GM23338 (cell line): ENCODE results near the gene HDAC1. TPM values are rescaled to one million over a fixed set of nuclear protein-coding genes. Genes with fewer than 3 reads are reported as not detected.

Source experiments
- ATAC-seq: fragments of 200-7000 bp; cut with Tn5 transposase; 3 replicates; pipeline ENCODE4 v1.9.1; 2020
- DNase-seq: peaks from one replicate; pipeline ENCODE4 v3.0.0-alpha.2; 2015; ENCODE audit warnings: low spot score
- H2AFZ ChIP-seq: fragments of 200-600 bp; sonication (generic); 2 replicates; pipeline ENCODE4 v1.8.0; 2016; ENCODE audit warnings: antibody characterized with exemption, mild to moderate bottlenecking, moderate library complexity
- H3F3A ChIP-seq: fragments of 200-600 bp; sonication (generic); replicated peaks from 2 replicates; pipeline ENCODE4 v1.8.0; 2017; ENCODE audit warnings: antibody characterized with exemption, mixed run types, low read depth
- H3K27ac ChIP-seq: fragments of 200-600 bp; sonication (generic); 2 replicates; pipeline ENCODE4 v1.6.1; 2016; ENCODE audit warnings: low read depth
- H3K27me3 ChIP-seq: fragments of 200-600 bp; sonication (generic); 2 replicates; pipeline ENCODE4 v1.8.0; 2016; ENCODE audit warnings: mild to moderate bottlenecking, mixed run types, moderate library complexity; ENCODE audit not compliant: insufficient read depth
- H3K36me3 ChIP-seq: fragments of 200-600 bp; sonication (generic); 2 replicates; pipeline ENCODE4 v1.8.0; 2016; ENCODE audit warnings: mild to moderate bottlenecking; ENCODE audit not compliant: insufficient read depth
- H3K4me1 ChIP-seq: fragments of 200-600 bp; sonication (generic); 2 replicates; pipeline ENCODE4 v1.8.0; 2016; ENCODE audit warnings: mild to moderate bottlenecking, moderate library complexity; ENCODE audit not compliant: insufficient read depth
- H3K4me2 ChIP-seq: fragments of 200-600 bp; sonication (generic); 2 replicates; pipeline ENCODE4 v1.7.1; 2017; ENCODE audit warnings: mixed run types
- H3K4me3 ChIP-seq: fragments of 200-600 bp; sonication (generic); 2 replicates; pipeline ENCODE4 v1.6.1; 2016; ENCODE audit warnings: mixed run types
- H3K79me2 ChIP-seq: fragments of 200-600 bp; sonication (generic); replicated peaks from 2 replicates; pipeline ENCODE4 v1.8.0; 2017; ENCODE audit warnings: mild to moderate bottlenecking; ENCODE audit not compliant: insufficient read depth
- H3K9me2 ChIP-seq: fragments of 200-600 bp; sonication (generic); 2 replicates; pipeline ENCODE4 v1.8.0; 2017; ENCODE audit not compliant: insufficient read depth
- H4K20me1 ChIP-seq: fragments of 200-600 bp; sonication (generic); replicated peaks from 2 replicates; pipeline ENCODE4 v1.8.0; 2017; ENCODE audit warnings: mild to moderate bottlenecking; ENCODE audit not compliant: insufficient read depth
- H3K27ac Mint-ChIP-seq: 2 replicates; pipeline ENCODE4 v1.8.0; 2020; ENCODE audit warnings: inconsistent platforms, mild to moderate bottlenecking, moderate library complexity, mixed read lengths
- H3K27me3 Mint-ChIP-seq: 3 replicates; pipeline ENCODE4 v1.8.0; 2022; ENCODE audit warnings: low read depth, mild to moderate bottlenecking, moderate library complexity, mixed read lengths, inconsistent platforms; ENCODE audit not compliant: insufficient read depth, poor library complexity
- H3K36me3 Mint-ChIP-seq: 3 replicates; pipeline ENCODE4 v1.8.0; 2021; ENCODE audit warnings: low read depth, mild to moderate bottlenecking, inconsistent platforms, moderate library complexity, mixed read lengths
- H3K4me1 Mint-ChIP-seq: 3 replicates; pipeline ENCODE4 v1.8.0; 2020; ENCODE audit warnings: mild to moderate bottlenecking, inconsistent platforms, mixed read lengths
- H3K4me3 Mint-ChIP-seq: 3 replicates; pipeline ENCODE4 v1.8.0; 2021; ENCODE audit warnings: moderate library complexity, mild to moderate bottlenecking, inconsistent platforms, mixed read lengths
- H3K9me3 Mint-ChIP-seq: 3 replicates; pipeline ENCODE4 v1.8.0; 2020; ENCODE audit warnings: moderate library complexity, mild to moderate bottlenecking, inconsistent platforms, mixed read lengths
- CREB1 ChIP-seq: fragments of 250-450 bp; sonication (Bioruptor Pico); IDR thresholded peaks from 2 replicates; pipeline ENCODE4 v1.5.0; 2020; ENCODE audit warnings: low read depth, mild to moderate bottlenecking, moderate library complexity
- EZH2 ChIP-seq: fragments of 200-600 bp; sonication (generic); IDR thresholded peaks from one replicate; pipeline ENCODE4 v1.8.0; 2017; ENCODE audit warnings: antibody characterized with exemption, mild to moderate bottlenecking, low read depth; ENCODE audit not compliant: unreplicated experiment
- EZH2phosphoT487 ChIP-seq: fragments of 200-600 bp; sonication (generic); IDR thresholded peaks from one replicate; pipeline ENCODE4 v1.8.1; 2018; ENCODE audit warnings: antibody characterized with exemption; ENCODE audit not compliant: unreplicated experiment
- JUNB ChIP-seq: IDR thresholded peaks from one replicate; pipeline ENCODE4 v1.6.1; 2016; ENCODE audit warnings: antibody characterized with exemption; ENCODE audit not compliant: unreplicated experiment
- NANOG ChIP-seq: IDR thresholded peaks from 2 replicates; pipeline ENCODE4 v1.6.1; 2016; ENCODE audit warnings: antibody characterized with exemption, borderline replicate concordance
- POLR2AphosphoS5 ChIP-seq: IDR thresholded peaks from 2 replicates; pipeline ENCODE4 v1.6.1; 2016; ENCODE audit warnings: antibody characterized with exemption, low read depth
- REST ChIP-seq: IDR thresholded peaks from one replicate; pipeline ENCODE4 v1.6.1; 2018; ENCODE audit warnings: antibody characterized with exemption; ENCODE audit not compliant: unreplicated experiment
- STAT1 ChIP-seq: IDR thresholded peaks from one replicate; pipeline ENCODE4 v1.6.1; 2016; ENCODE audit warnings: antibody characterized with exemption; ENCODE audit not compliant: unreplicated experiment
- ZNF114 ChIP-seq: fragments of 250-450 bp; sonication (Bioruptor Pico); IDR thresholded peaks from 2 replicates; pipeline ENCODE4 v1.5.0; 2020; ENCODE audit warnings: mild to moderate bottlenecking, moderate library complexity
- ZNF331 ChIP-seq: fragments of 250-450 bp; sonication (Bioruptor Pico); IDR thresholded peaks from 2 replicates; pipeline ENCODE4 v1.5.0; 2020; ENCODE audit warnings: low read depth, mild to moderate bottlenecking, moderate library complexity
- polyA plus RNA-seq: library from polyadenylated mRNA; unstranded; fragments of >200 nt; fragmentation: Nextera tagmentation; extraction: Ambion mirVana; gene quantifications from 2 replicates; pipeline ENCODE4 v1.2.1, GENCODE V29; 2016
- total RNA-seq: library from RNA; depleted of rRNA; stranded (reverse); fragments of >200 nt; shearing (Covaris generic); gene quantifications from 2 replicates; pipeline ENCODE4 v1.2.3, GENCODE V29; 2014
- TF ChIP-seq, protein P1 (sequence below): IDR thresholded peaks from 2 replicates; pipeline ENCODE4 v1.6.1; 2016; ENCODE audit warnings: antibody characterized with exemption
- TF ChIP-seq, protein P2 (sequence below): fragments of 250-450 bp; sonication (Bioruptor Pico); IDR thresholded peaks from 2 replicates; pipeline ENCODE4 v1.5.0; 2020; ENCODE audit warnings: mild to moderate bottlenecking, moderate library complexity
- TF ChIP-seq, protein P3 (sequence below), 2 experiments: fragments of 200-600 bp in 1 of 2; sonication (generic) in 1 of 2; conservative IDR thresholded peaks; 2 replicates each; pipeline versions ENCODE4 v1.5.1 to v1.6.1; 2016 to 2017; ENCODE audit warnings: antibody characterized with exemption in 2 of 2, low read depth in 2 of 2, mild to moderate bottlenecking in 2 of 2, moderate library complexity in 1 of 2

The HDAC1 gene
- total and polyA plus RNA-seq, 2 experiments from 2014 or later = 82.6 to 104 TPM

DNA sequence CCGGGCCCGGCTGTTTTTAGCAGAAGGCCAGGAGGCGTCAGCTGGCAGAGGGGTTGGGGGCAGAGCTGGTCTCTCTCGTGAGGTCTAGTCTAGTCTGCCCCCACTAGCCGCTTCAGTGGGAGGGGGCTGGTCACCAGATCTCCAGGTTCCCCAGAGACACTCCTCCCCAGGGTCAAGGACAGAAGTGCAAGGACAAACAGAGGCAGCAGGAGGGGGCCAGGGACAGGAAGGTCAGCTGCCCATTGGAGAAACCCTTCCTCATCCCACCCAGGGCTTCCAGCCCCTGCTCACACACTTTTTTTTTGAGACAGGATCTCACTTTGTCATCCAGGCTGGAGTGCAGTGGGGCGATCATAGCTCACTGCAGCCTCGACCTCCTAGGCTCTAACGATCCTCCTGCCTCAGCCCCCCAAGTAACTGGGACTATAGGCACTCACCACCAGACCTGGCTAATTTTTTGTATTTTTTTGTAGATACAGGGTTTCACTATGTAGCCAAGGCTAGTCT is 60.4 kb downstream of the HDAC1 start:
- no peak overlapping the region for H3K27ac Mint-ChIP-seq

More for the DNA sequence above, 60.4 kb downstream of the HDAC1 start:
- peak overlapping the region; percentile 88 for H3K4me2 ChIP-seq
- no peaks in the 10 kb centered on the region for H3K79me2 ChIP-seq
- H3F3A ChIP-seq = peaks cover 12% of the 10 kb centered on the region; the same call in 1 of the 2 replicates
- no peak overlapping the region for H3K27ac ChIP-seq
- Mint-ChIP-seq H3K9me3 (peaks cover 18% of the 10 kb centered on the region), H3K4me1 (peaks cover 18% of the 10 kb centered on the region), H3K36me3 (peaks cover 7% of the 10 kb centered on the region), H3K4me3 (peak overlapping the region; percentile 81), H3K27me3 (peaks cover 22% of the 10 kb centered on the region)
- peak overlapping the region; percentile 78 for H3K4me3 ChIP-seq
- peaks cover 10% of the 10 kb centered on the region; the same call in 1 of the 2 replicates for H3K9me2 ChIP-seq
- no peak for DNase-seq
- no peaks in the 10 kb centered on the region for H3K36me3 ChIP-seq
- TF ChIP-seq ZNF114 (CRISPR knock-in tag) = no peak
- TF ChIP-seq REST = no peak
- TF ChIP-seq POLR2AphosphoS5 = no peak
- TF ChIP-seq ZNF331 (CRISPR knock-in tag) = no peak
- TF ChIP-seq JUNB = no peak
- no peak for TF ChIP-seq NANOG
- TF ChIP-seq CREB1 (CRISPR knock-in tag) = no peak
- TF ChIP-seq, protein P1, sequence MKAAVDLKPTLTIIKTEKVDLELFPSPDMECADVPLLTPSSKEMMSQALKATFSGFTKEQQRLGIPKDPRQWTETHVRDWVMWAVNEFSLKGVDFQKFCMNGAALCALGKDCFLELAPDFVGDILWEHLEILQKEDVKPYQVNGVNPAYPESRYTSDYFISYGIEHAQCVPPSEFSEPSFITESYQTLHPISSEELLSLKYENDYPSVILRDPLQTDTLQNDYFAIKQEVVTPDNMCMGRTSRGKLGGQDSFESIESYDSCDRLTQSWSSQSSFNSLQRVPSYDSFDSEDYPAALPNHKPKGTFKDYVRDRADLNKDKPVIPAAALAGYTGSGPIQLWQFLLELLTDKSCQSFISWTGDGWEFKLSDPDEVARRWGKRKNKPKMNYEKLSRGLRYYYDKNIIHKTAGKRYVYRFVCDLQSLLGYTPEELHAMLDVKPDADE = no peak
- no peak for TF ChIP-seq EZH2
- no peak for TF ChIP-seq EZH2phosphoT487
- TF ChIP-seq, protein P2, sequence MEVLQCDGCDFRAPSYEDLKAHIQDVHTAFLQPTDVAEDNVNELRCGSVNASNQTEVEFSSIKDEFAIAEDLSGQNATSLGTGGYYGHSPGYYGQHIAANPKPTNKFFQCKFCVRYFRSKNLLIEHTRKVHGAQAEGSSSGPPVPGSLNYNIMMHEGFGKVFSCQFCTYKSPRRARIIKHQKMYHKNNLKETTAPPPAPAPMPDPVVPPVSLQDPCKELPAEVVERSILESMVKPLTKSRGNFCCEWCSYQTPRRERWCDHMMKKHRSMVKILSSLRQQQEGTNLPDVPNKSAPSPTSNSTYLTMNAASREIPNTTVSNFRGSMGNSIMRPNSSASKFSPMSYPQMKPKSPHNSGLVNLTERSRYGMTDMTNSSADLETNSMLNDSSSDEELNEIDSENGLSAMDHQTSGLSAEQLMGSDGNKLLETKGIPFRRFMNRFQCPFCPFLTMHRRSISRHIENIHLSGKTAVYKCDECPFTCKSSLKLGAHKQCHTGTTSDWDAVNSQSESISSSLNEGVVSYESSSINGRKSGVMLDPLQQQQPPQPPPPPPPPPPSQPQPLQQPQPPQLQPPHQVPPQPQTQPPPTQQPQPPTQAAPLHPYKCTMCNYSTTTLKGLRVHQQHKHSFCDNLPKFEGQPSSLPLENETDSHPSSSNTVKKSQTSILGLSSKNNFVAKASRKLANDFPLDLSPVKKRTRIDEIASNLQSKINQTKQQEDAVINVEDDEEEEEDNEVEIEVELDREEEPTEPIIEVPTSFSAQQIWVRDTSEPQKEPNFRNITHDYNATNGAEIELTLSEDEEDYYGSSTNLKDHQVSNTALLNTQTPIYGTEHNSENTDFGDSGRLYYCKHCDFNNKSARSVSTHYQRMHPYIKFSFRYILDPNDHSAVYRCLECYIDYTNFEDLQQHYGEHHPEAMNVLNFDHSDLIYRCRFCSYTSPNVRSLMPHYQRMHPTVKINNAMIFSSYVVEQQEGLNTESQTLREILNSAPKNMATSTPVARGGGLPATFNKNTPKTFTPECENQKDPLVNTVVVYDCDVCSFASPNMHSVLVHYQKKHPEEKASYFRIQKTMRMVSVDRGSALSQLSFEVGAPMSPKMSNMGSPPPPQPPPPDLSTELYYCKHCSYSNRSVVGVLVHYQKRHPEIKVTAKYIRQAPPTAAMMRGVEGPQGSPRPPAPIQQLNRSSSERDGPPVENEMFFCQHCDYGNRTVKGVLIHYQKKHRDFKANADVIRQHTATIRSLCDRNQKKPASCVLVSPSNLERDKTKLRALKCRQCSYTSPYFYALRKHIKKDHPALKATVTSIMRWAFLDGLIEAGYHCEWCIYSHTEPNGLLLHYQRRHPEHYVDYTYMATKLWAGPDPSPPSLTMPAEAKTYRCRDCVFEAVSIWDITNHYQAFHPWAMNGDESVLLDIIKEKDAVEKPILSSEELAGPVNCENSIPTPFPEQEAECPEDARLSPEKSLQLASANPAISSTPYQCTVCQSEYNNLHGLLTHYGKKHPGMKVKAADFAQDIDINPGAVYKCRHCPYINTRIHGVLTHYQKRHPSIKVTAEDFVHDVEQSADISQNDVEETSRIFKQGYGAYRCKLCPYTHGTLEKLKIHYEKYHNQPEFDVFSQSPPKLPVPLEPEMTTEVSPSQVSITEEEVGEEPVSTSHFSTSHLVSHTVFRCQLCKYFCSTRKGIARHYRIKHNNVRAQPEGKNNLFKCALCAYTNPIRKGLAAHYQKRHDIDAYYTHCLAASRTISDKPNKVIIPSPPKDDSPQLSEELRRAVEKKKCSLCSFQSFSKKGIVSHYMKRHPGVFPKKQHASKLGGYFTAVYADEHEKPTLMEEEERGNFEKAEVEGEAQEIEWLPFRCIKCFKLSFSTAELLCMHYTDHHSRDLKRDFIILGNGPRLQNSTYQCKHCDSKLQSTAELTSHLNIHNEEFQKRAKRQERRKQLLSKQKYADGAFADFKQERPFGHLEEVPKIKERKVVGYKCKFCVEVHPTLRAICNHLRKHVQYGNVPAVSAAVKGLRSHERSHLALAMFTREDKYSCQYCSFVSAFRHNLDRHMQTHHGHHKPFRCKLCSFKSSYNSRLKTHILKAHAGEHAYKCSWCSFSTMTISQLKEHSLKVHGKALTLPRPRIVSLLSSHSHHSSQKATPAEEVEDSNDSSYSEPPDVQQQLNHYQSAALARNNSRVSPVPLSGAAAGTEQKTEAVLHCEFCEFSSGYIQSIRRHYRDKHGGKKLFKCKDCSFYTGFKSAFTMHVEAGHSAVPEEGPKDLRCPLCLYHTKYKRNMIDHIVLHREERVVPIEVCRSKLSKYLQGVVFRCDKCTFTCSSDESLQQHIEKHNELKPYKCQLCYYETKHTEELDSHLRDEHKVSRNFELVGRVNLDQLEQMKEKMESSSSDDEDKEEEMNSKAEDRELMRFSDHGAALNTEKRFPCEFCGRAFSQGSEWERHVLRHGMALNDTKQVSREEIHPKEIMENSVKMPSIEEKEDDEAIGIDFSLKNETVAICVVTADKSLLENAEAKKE (CRISPR knock-in tag) = no peak
- no peak for TF ChIP-seq STAT1
- TF ChIP-seq, protein P3, sequence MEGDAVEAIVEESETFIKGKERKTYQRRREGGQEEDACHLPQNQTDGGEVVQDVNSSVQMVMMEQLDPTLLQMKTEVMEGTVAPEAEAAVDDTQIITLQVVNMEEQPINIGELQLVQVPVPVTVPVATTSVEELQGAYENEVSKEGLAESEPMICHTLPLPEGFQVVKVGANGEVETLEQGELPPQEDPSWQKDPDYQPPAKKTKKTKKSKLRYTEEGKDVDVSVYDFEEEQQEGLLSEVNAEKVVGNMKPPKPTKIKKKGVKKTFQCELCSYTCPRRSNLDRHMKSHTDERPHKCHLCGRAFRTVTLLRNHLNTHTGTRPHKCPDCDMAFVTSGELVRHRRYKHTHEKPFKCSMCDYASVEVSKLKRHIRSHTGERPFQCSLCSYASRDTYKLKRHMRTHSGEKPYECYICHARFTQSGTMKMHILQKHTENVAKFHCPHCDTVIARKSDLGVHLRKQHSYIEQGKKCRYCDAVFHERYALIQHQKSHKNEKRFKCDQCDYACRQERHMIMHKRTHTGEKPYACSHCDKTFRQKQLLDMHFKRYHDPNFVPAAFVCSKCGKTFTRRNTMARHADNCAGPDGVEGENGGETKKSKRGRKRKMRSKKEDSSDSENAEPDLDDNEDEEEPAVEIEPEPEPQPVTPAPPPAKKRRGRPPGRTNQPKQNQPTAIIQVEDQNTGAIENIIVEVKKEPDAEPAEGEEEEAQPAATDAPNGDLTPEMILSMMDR (conservative IDR thresholded peaks at IDR 0.05; ENCODE audit: low read depth in 2 of 2) = no peak
- H3K4me1 ChIP-seq = no peaks in the 10 kb centered on the region; the same call in 1 of the 2 replicates
- peak overlapping the region; percentile 86; the same call in 1 of the 2 replicates for H2AFZ ChIP-seq
- ATAC-seq = no peak
- peaks cover 17% of the 10 kb centered on the region for H3K27me3 ChIP-seq
- no peaks in the 10 kb centered on the region for H4K20me1 ChIP-seq
